Measurements from ENCODE around the gene CFC1. TPM values are rescaled to one million over a fixed set of nuclear protein-coding genes. Genes with fewer than 3 reads are reported as not detected.
"Not testable (repeated sequence)": the region's sequence is repeated elsewhere in the genome, so short reads cannot be mapped to it uniquely, and the experiment has no call there.

Gene CFC1
- total RNA-seq, 1 experiment from 2014 or later: 0.52 TPM

DNA sequence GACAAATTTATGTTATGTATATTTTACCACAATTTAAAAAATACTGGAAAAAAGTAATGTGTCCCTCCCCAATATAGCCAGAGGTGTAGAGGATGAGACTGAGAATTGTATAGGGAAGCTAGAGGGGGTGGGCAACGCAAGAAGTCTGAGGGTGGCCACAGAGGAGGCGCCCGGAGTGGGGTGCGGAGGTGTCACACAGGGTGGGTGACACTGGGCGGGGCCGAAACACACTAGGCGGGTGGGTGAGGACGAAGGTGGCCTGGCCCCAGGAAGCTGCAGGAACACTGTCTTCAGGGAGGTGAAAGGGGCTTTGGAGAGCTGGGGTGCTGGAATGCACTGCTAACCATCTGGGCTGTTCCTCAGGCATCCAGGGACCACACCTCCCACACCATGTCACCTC lies 42.9 kb downstream of the CFC1 start:
- H3K27me3 ChIP-seq (ENCODE audit: control insufficient read depth, insufficient read depth, low read length); DNase-seq: not testable (repeated sequence)

DNA sequence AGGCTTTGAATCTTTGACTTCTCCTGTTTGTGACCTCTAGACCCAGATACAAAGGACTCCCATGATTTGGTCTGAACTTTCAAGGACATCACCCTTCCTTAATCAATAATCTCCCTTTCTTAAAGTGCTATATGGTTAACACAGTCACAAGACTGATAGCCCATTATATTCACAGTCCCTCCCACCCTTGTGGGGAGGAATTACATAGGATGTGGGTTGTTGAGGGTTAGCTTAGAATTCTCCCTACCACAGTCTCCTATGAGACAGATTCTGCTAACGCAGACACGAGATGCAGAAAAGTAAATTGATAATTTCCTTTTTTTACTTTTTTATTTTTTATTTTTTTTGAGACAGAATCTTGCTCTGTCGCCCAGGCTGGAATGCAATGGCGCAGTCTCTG lies 45.2 kb downstream of the CFC1 start:
- H3K36me3 ChIP-seq (replicated peaks; ENCODE audit: control insufficient read depth, insufficient read depth, low read length); DNase-seq; H3K27me3 ChIP-seq (ENCODE audit: control insufficient read depth, insufficient read depth, low read length); H3K4me3 ChIP-seq (ENCODE audit: insufficient read depth, low read depth, low read length): not testable (repeated sequence)

More for the DNA sequence above, 42.9 kb downstream of the CFC1 start:
- H3K36me3 ChIP-seq (replicated peaks; ENCODE audit: control insufficient read depth, insufficient read depth, low read length); H3K4me3 ChIP-seq (ENCODE audit: insufficient read depth, low read depth, low read length): not testable (repeated sequence)

DNA sequence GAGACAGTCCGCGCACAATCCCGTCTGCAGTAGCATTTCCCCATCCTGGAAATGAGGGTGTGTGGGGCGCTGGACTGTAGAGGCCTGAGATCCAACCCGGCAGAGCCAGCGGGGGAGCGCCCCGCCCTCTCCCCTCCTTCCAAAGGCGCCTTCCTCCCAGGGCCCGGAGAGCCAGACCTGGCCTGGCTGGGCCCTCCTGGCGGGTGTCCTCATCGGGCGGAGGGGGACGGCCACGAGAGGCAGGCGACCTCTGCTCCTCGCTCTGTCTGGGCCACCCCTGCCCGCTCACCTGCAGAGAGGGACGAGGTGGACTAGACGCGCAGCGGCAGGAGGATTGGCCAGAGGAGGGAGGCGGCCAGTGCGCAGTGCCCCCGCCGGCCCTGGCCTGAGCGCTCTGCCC lies 49.9 kb downstream of the CFC1 start:
- not testable (repeated sequence) for H3K4me3 ChIP-seq (ENCODE audit: insufficient read depth, low read depth, low read length); H3K36me3 ChIP-seq (replicated peaks; ENCODE audit: control insufficient read depth, insufficient read depth, low read length); DNase-seq; H3K27me3 ChIP-seq (ENCODE audit: control insufficient read depth, insufficient read depth, low read length)

- not testable (repeated sequence) for H3K27me3 ChIP-seq (ENCODE audit: control insufficient read depth, insufficient read depth, low read length); H3K36me3 ChIP-seq (replicated peaks; ENCODE audit: control insufficient read depth, insufficient read depth, low read length); H3K4me3 ChIP-seq (ENCODE audit: insufficient read depth, low read depth, low read length); DNase-seq
Measured at GRCh38 chr2:130548418-130548817, 51.0 kb downstream of the CFC1 start.

DNA sequence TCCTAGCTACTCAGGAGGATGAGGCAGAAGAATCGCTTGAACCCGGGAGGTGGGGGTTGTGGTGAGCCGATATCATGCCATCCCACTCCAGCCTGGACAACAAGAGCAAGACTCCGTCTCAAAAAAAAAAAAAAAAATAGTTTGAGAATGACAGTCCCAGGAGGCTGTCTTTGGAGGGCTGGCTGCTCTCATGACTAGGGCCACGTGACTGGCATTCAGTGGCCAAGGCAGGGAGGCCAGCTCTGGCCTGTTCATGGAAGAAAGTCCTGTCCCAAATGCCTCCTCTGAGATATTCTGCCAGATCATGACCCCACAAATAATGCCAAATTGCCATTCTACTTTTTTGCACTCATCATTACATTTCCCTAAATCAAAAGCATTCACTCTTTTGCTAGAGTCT lies 54.4 kb downstream of the CFC1 start:
- not testable (repeated sequence) for DNase-seq; H3K4me3 ChIP-seq (ENCODE audit: insufficient read depth, low read depth, low read length); H3K36me3 ChIP-seq (replicated peaks; ENCODE audit: control insufficient read depth, insufficient read depth, low read length); H3K27me3 ChIP-seq (ENCODE audit: control insufficient read depth, insufficient read depth, low read length)

- not testable (repeated sequence) for H3K36me3 ChIP-seq (replicated peaks; ENCODE audit: control insufficient read depth, insufficient read depth, low read length); H3K27me3 ChIP-seq (ENCODE audit: control insufficient read depth, insufficient read depth, low read length); DNase-seq; H3K4me3 ChIP-seq (ENCODE audit: insufficient read depth, low read depth, low read length)
Measured at GRCh38 chr2:130543785-130544528, 55.4 kb downstream of the CFC1 start.

DNA sequence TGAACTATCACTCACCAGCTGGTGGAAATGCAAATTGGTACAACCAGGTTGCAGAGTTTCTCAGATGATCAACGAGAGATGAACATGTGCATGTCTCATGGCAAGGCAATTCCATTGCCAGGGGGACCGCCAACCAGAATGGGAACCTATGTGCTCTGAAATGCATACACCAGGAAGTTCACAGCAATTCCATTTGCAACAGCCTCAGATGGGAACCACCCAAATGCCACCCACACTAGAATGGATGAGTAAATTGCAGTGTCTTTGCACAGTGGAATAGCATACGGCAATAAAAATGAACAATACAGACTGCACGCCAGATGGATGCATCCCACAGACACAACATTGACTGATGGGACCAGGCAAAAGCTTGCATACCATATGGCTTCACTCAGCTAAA lies 56.6 kb downstream of the CFC1 start:
- not testable (repeated sequence) for DNase-seq; H3K36me3 ChIP-seq (replicated peaks; ENCODE audit: control insufficient read depth, insufficient read depth, low read length); H3K27me3 ChIP-seq (ENCODE audit: control insufficient read depth, insufficient read depth, low read length); H3K4me3 ChIP-seq (ENCODE audit: insufficient read depth, low read depth, low read length)

Other genes with a start within 250 kb of the CFC1 start
- gene PTPN18, start 243.5 kb downstream of the CFC1 start, total RNA-seq (2014; rRNA removed; shearing (Covaris generic)): 9.6 and 11.9 TPM in 2 replicates
- 0.07 TPM in 2 replicates for gene POTEI, start 90.2 kb downstream of the CFC1 start, total RNA-seq (2014; rRNA removed; shearing (Covaris generic))
- not detected in 2 replicates for gene CFC1B, start 78.4 kb downstream of the CFC1 start, total RNA-seq (2014; rRNA removed; shearing (Covaris generic))
- gene POTEJ, start 11.9 kb upstream of the CFC1 start, total RNA-seq (2014; rRNA removed; shearing (Covaris generic)): not detected in 2 replicates
- gene GPR148, start 129.5 kb upstream of the CFC1 start, total RNA-seq (2014; rRNA removed; shearing (Covaris generic)): 0.10 TPM in 1 of 2 replicates, not detected in the other
- 0.04 and 0.14 TPM in 2 replicates for gene AMER3, start 156.0 kb upstream of the CFC1 start, total RNA-seq (2014; rRNA removed; shearing (Covaris generic))
- 15.3 and 15.6 TPM in 2 replicates for gene ARHGEF4, start 237.3 kb upstream of the CFC1 start, total RNA-seq (2014; rRNA removed; shearing (Covaris generic))